CD4-positive, alpha-beta T cell treated with Interleukin-17A for 1 hour (primary cell): ENCODE data around the gene ANKRD23.
A peak's percentile ranks its signal among the peaks of the same experiment; 100 is the strongest.
"Not testable (repeated sequence)": the region's sequence is repeated elsewhere in the genome, so short reads cannot be mapped to it uniquely, and the experiment has no call there.

Source experiments
- DNase-seq: peaks from one replicate; pipeline ENCODE4 v3.0.0-alpha.2; 2020

The ANKRD23 gene

GRCh38 chr2:96843538-96844268 is at the start of gene ANKRD23:
TSS of gene ANKRD23 (minus strand) at chr2:96844021. CDS start at chr2:96843992, 29 bp downstream.
- DNase-seq, result no peak

- DNase-seq, result peak; percentile 30
Observed at GRCh38 chr2:96891591-96892333, 47.9 kb upstream of the ANKRD23 start.

- no peak for DNase-seq
Observed at GRCh38 chr2:96890726-96891385, 47.0 kb upstream of the ANKRD23 start.

DNA sequence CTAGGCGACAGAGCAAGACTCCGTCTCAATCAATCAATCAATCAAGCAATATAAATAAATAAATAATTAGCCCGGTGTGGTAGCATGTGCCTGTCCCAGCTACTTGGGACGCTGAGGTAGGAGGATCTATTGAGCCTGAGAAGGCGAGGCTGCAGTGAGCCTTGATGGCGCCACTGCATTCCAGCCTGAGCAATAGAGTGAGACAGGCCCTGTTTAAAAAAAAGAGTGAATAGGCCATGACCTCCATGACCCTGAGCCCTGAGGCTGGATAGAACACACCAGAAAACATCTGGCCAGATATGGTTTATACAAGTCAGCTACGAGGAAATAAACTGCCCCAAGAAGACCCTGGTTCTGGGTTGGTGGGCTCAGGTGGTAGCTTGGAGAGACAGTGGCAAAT is 46.4 kb upstream of the ANKRD23 start:
- DNase-seq, result no peak

GRCh38 chr2:96889502-96889901 is 45.7 kb upstream of the ANKRD23 start:
- not testable (repeated sequence) for DNase-seq

DNA sequence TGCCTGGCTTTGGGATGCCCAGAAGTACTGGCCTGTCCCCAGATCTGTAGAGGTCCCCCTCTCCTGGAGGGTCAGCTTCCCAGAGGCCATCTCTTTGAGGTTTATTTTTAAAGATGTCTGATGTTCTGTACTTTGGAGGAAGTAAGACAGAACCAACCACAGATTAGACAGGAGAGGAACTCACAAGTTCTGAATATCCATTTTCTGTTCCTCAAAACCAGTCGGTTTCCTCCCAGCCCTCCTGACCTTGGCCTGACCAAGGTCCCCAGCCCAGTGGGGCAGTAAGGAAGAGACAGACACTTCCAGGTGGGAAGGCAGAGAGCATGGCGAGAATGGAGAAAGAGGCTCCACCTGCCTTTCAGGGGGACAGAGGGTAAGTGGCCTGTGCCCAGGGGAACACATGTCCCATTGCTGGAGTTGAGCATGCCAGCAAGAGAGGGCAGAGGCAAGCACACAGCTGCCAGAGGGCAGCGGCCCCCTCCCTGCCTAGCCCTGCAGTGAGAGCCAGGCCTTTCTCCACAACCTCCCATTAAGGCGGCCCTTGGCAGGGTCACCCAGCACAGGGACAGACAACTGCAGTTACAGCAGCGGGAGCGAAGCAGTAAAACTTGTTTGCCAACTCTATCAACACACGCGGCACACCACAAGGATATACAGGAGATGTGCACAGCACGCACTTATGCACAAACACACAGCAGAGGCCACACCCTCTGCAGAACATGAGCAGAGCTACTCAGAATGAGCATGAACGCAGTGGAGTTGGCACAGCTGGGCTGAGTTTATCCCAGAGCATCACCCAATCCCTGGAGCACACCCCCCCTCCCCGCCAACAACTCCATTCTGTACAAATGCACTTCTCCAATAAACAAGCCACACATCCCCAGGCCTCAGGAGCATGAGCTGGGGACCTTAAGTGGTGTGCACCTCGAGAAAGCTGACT is 44.5 kb upstream of the ANKRD23 start:
- no peak for DNase-seq

GRCh38 chr2:96887493-96888012 is 43.7 kb upstream of the ANKRD23 start:
- no peak for DNase-seq

- no peak for DNase-seq
Observed at GRCh38 chr2:96885432-96886347, 41.9 kb upstream of the ANKRD23 start.

DNA sequence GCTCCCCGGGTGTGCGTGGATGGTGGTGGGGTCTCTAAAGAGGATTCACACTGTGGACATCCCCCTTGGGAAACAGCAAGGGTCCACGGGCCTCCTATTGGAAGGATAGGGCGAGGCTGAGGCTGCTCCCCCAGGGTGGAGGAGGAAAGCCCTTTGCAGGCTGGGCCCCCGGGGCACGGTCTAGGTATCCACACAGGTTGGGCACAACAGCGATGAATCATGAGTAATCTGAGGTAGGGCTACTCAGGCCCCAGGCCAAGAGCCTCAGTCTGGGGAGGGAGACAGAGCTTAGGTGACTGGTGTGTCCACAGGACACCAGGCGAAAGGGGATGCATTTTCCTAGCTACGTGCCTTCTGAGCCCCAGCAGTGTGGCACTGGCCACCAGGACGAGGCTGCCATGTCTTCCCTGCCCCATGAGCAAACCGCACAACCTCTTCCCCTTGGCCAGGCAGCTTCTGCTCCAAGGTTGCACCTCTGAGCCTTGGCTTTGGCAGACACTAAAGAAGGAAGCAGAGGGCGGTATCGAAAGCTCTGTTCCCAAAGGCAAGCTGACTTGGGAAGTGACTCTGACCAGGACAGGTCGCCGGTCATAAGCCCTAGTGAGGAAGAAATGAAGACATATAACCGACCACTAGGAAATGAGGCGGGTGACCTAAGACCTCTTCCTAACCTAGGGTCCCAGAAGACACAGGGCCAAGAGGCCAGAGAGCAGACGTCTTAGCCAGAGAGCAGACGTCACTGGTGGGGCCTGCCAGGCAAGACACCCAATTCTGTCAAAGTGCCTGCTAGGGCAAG is 40.7 kb upstream of the ANKRD23 start:
- DNase-seq, result no peak

- no peak for DNase-seq
Observed at GRCh38 chr2:96883306-96883705, 39.5 kb upstream of the ANKRD23 start.

- DNase-seq, result no peak
Observed at GRCh38 chr2:96882906-96883305, 39.1 kb upstream of the ANKRD23 start.

GRCh38 chr2:96882230-96882629 is 38.4 kb upstream of the ANKRD23 start:
- no peak for DNase-seq

DNA sequence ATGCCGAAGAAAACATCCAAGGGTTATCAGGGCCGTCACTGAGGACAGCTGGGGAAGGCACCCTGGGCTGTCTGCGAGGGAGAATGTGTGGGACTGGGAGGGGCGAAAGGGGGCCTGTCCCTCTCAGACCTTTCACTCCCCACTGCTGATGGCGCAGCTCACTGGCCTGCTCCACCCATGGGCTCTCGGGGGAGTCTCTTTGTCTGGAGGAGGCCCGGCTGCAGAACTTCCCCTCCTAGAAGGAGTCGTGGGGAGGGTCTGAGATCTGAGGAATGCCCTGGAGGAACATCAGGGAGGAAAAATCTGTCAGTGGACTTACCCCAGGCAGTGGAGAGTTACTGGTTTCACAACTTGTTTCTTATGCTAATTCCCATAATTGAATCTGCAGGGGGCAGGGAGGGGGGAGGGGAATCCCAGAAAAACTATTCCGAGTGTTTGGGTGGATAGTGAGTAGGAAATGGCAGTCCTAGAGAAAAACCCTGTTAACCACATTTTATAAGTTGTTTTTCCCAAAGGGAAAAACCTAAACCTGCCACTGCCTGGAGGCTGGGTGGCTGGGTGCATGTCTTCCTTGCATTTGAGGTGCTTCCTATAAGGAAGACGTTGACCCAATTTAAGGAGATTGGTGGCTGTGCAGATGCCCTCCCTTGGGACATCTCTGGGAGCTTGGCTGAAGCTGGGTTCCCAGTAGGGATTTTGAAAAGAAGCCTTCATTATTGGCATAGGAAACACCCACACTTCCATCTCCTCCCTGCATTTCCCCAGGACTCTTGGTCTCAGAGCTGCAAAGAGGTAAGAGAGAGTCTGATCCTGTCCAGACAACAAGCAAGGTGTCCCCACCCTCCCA is 37.8 kb upstream of the ANKRD23 start:
- no peak for DNase-seq

GRCh38 chr2:96880891-96881273 is 37.1 kb upstream of the ANKRD23 start:
- DNase-seq, result no peak

DNA sequence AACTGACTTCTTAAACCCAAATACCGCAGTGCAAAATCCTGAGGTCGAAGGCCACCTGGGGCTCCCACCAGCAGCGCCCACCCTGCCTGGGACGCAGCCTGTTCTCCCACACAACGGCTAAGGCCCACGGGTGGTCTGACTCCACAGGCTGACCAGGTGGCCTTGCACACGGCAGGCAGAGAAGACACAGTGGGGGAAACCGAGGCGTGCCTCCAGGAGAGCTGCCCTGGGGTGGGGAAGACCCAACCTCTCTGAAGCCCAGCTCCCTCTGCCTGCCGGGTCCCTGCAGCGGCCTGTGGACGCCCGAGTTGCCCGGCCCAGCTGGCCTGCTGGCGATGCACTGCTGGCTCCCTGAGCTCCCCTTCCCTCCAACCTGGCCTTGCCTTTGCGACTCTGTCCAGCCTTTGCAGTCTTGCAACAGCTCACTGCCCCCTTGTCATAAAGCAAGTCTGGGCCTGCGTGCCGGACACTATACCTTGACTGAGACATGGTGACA is 35.8 kb upstream of the ANKRD23 start:
- DNase-seq, result no peak

DNA sequence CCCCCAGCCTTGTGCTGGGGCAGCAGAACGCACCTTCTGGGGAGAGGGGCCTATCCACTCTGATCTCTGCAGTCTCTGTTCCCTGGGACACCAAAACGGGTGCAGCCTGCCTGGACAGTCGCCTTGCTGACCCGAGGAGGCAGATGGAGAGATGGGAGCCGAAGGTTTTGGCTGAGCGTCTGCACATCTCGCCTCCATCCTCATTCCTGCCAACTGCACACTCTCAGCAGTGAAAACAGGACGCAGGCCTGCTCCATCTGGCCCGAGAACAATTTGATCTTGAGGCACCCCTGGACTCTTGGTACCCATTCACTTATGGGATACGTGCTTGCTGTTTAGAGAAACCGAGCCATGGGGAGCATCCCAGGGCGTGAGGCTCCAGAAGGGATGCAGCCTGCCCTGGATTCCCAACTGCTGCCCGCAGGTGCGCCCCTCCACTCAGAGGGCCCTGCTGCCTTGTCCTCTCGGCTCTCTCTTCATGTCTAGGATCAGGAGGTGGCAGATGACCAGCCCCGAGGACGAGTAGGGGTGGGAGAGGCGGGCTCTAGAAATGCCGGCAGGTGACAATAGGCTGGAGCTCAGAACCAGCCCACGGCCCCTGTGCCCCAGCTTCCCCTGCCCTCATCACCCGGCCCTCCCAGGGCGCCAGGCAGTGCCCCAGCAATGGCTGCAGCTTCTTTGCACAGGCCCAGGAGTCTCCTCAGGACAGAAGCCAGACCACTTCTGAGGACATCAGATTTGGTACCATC is 35.1 kb upstream of the ANKRD23 start:
- DNase-seq, result no peak

GRCh38 chr2:96878171-96878570 is 34.4 kb upstream of the ANKRD23 start:
- DNase-seq, result no peak

GRCh38 chr2:96877631-96878092 is 33.8 kb upstream of the ANKRD23 start:
- no peak for DNase-seq
